ACC112 (cell line): ENCODE measurements around the gene NCF1.
"Not testable (repeated sequence)": the region's sequence is repeated elsewhere in the genome, so short reads cannot be mapped to it uniquely, and the experiment has no call there.

Experiments
- H2AFZ ChIP-seq: fragments of 200-600 bp; sonication (generic); one replicate; pipeline ENCODE4 v1.6.0; 2017; ENCODE audit warnings: antibody characterized with exemption, low read length; ENCODE audit not compliant: unreplicated experiment
- H3K27ac ChIP-seq: fragments of 200-600 bp; sonication (generic); 2 replicates; pipeline ENCODE4 v1.5.1; 2014; ENCODE audit warnings: low read depth, mild to moderate bottlenecking, antibody characterized with exemption, low read length, moderate library complexity
- H3K27me3 ChIP-seq: fragments of 200-600 bp; sonication (generic); 2 replicates; pipeline ENCODE4 v1.6.1; 2014; ENCODE audit warnings: mild to moderate bottlenecking, antibody characterized with exemption, low read length, moderate library complexity, mixed read lengths; ENCODE audit not compliant: insufficient read depth
- H3K36me3 ChIP-seq: fragments of 200-600 bp; sonication (generic); 2 replicates; pipeline ENCODE4 v1.6.1; 2016; ENCODE audit warnings: mild to moderate bottlenecking, antibody characterized with exemption, low read length, moderate library complexity, mixed read lengths; ENCODE audit not compliant: insufficient read depth
- H3K4me1 ChIP-seq: fragments of 200-600 bp; sonication (generic); one replicate; pipeline ENCODE4 v1.6.1; 2016; ENCODE audit warnings: low read length, mixed read lengths; ENCODE audit not compliant: insufficient read depth, unreplicated experiment, control insufficient read depth
- H3K4me3 ChIP-seq: fragments of 200-600 bp; sonication (generic); 2 replicates; pipeline ENCODE4 v1.5.1; 2014; ENCODE audit warnings: mild to moderate bottlenecking, low read depth, low read length
- H3K79me2 ChIP-seq: fragments of 200-600 bp; sonication (generic); one replicate; pipeline ENCODE4 v1.6.0; 2016; ENCODE audit warnings: low read length; ENCODE audit not compliant: control insufficient read depth, unreplicated experiment, insufficient read depth

NCF1 gene

GRCh38 chr7:74789200-74789736 lies 15.5 kb downstream of the NCF1 start:
- H3K79me2 ChIP-seq, H3K36me3 ChIP-seq, H3K4me1 ChIP-seq, H3K27me3 ChIP-seq, H3K27ac ChIP-seq, H2AFZ ChIP-seq, H3K4me3 ChIP-seq: not testable (repeated sequence)

- H3K27ac ChIP-seq, H3K4me3 ChIP-seq, H2AFZ ChIP-seq, H3K79me2 ChIP-seq, H3K27me3 ChIP-seq, H3K36me3 ChIP-seq, H3K4me1 ChIP-seq: not testable (repeated sequence)
Measured at GRCh38 chr7:74797848-74798622, 24.2 kb downstream of the NCF1 start.

GRCh38 chr7:74798644-74799043 lies 24.8 kb downstream of the NCF1 start:
- not testable (repeated sequence) for H3K79me2 ChIP-seq, H3K27ac ChIP-seq, H3K4me3 ChIP-seq, H2AFZ ChIP-seq, H3K4me1 ChIP-seq, H3K36me3 ChIP-seq, H3K27me3 ChIP-seq

- H3K27ac ChIP-seq, H3K27me3 ChIP-seq, H3K79me2 ChIP-seq, H3K4me3 ChIP-seq, H3K4me1 ChIP-seq, H2AFZ ChIP-seq, H3K36me3 ChIP-seq: not testable (repeated sequence)
Measured at GRCh38 chr7:74815882-74816281, 42.1 kb downstream of the NCF1 start.

GRCh38 chr7:74820146-74820805 lies 46.5 kb downstream of the NCF1 start:
- H3K4me1 ChIP-seq, H3K4me3 ChIP-seq, H2AFZ ChIP-seq, H3K79me2 ChIP-seq, H3K27ac ChIP-seq, H3K27me3 ChIP-seq, H3K36me3 ChIP-seq: not testable (repeated sequence)

- not testable (repeated sequence) for H2AFZ ChIP-seq, H3K27ac ChIP-seq, H3K79me2 ChIP-seq, H3K4me1 ChIP-seq, H3K27me3 ChIP-seq, H3K4me3 ChIP-seq, H3K36me3 ChIP-seq
Measured at GRCh38 chr7:74821259-74821658, 47.4 kb downstream of the NCF1 start.

GRCh38 chr7:74829959-74830358 lies 56.1 kb downstream of the NCF1 start:
- H3K4me3 ChIP-seq, H2AFZ ChIP-seq, H3K27me3 ChIP-seq, H3K79me2 ChIP-seq, H3K27ac ChIP-seq, H3K36me3 ChIP-seq, H3K4me1 ChIP-seq: not testable (repeated sequence)

GRCh38 chr7:74830411-74830810 lies 56.6 kb downstream of the NCF1 start:
- not testable (repeated sequence) for H3K27ac ChIP-seq, H3K79me2 ChIP-seq, H3K36me3 ChIP-seq, H3K27me3 ChIP-seq, H2AFZ ChIP-seq, H3K4me3 ChIP-seq, H3K4me1 ChIP-seq
